Stimulated activated CD4-positive, alpha-beta T cell treated with anti-CD3 and anti-CD28 coated beads, Interleukin-15, amount 100 ng/mL, for 24 hours (primary cell): Measurements from ENCODE around the gene DUSP16.
A peak's percentile ranks its signal among the peaks of the same experiment; 100 is the strongest.
"Not testable (repeated sequence)": the region's sequence is repeated elsewhere in the genome, so short reads cannot be mapped to it uniquely, and the experiment has no call there.

Source experiments
- DNase-seq: peaks from one replicate; pipeline ENCODE4 v3.0.0-alpha.2; 2020

The DUSP16 gene

GRCh38 chr12:12562585-12563261 is at the start of gene DUSP16:
TSS of gene DUSP16 (minus strand) at chr12:12562863. CDS start at chr12:12521098, 41,765 bp downstream.
- DNase-seq, result peak; percentile 78

- DNase-seq, result peak; percentile 15
Observed at GRCh38 chr12:12612358-12612757, 49.7 kb upstream of the DUSP16 start.

GRCh38 chr12:12611512-12612306 is 49.0 kb upstream of the DUSP16 start, which contains the start of gene CREBL2:
TSS of gene CREBL2 (plus strand) at chr12:12611876. CDS start at chr12:12612173, 297 bp downstream.
- DNase-seq, result peak; percentile 89

GRCh38 chr12:12610711-12611110 is 48.0 kb upstream of the DUSP16 start:
- DNase-seq, result no peak

- no peak for DNase-seq
Observed at GRCh38 chr12:12609692-12610091, 47.0 kb upstream of the DUSP16 start.

GRCh38 chr12:12608557-12608957 is 45.9 kb upstream of the DUSP16 start:
- peak; percentile 11 for DNase-seq

GRCh38 chr12:12606781-12607589 is 44.3 kb upstream of the DUSP16 start:
- DNase-seq, result no peak

- no peak for DNase-seq
Observed at GRCh38 chr12:12604740-12605139, 42.1 kb upstream of the DUSP16 start.

- DNase-seq, result no peak
Observed at GRCh38 chr12:12600659-12601058, 38.0 kb upstream of the DUSP16 start.

GRCh38 chr12:12599750-12600643 is 37.3 kb upstream of the DUSP16 start:
- no peak for DNase-seq

- no peak for DNase-seq
Observed at GRCh38 chr12:12598864-12599263, 36.2 kb upstream of the DUSP16 start.

GRCh38 chr12:12596598-12596997 is 33.9 kb upstream of the DUSP16 start:
- DNase-seq, result not testable (repeated sequence)

- DNase-seq, result not testable (repeated sequence)
Observed at GRCh38 chr12:12595929-12596328, 33.3 kb upstream of the DUSP16 start.

GRCh38 chr12:12592930-12593329 is 30.3 kb upstream of the DUSP16 start:
- DNase-seq, result no peak

GRCh38 chr12:12590961-12591360 is 28.3 kb upstream of the DUSP16 start:
- no peak for DNase-seq

GRCh38 chr12:12588436-12588835 is 25.8 kb upstream of the DUSP16 start:
- not testable (repeated sequence) for DNase-seq

- DNase-seq, result no peak
Observed at GRCh38 chr12:12587878-12588277, 25.2 kb upstream of the DUSP16 start.

- DNase-seq, result no peak
Observed at GRCh38 chr12:12586879-12587675, 24.4 kb upstream of the DUSP16 start.

- DNase-seq, result no peak
Observed at GRCh38 chr12:12585115-12585863, 22.6 kb upstream of the DUSP16 start.

GRCh38 chr12:12583510-12584178 is 21.0 kb upstream of the DUSP16 start:
- DNase-seq, result no peak
